EH (cell line): Measurements from ENCODE around the gene CALML5.
A peak's percentile ranks its signal among the peaks of the same experiment; 100 is the strongest.
"Not testable (repeated sequence)": the region's sequence is repeated elsewhere in the genome, so short reads cannot be mapped to it uniquely, and the experiment has no call there.

Experiments used
- DNase-seq: peaks from one replicate; pipeline ENCODE4 v3.0.0-alpha.2; 2015; ENCODE audit warnings: low read depth

CALML5 gene

DNA sequence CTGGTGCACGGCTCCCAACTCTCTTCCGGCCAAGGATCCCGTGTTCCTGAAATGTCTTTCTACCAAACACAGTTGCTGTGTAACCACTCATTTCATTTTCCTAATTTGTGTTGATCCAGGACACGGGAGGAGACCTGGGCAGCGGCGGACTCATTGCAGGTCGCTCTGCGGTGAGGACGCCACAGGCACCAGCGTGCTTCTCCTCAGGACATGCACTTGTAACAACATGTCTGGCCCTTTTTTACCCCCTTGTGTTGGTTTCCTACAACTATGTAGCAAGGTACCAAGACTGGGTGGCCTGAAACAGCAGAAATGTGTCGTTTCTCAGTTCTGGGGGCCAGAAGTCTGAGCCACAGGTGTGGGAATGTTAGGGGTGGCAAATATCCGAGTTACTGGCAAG is 18.2 kb downstream of the CALML5 start:
- no peak for DNase-seq

DNA sequence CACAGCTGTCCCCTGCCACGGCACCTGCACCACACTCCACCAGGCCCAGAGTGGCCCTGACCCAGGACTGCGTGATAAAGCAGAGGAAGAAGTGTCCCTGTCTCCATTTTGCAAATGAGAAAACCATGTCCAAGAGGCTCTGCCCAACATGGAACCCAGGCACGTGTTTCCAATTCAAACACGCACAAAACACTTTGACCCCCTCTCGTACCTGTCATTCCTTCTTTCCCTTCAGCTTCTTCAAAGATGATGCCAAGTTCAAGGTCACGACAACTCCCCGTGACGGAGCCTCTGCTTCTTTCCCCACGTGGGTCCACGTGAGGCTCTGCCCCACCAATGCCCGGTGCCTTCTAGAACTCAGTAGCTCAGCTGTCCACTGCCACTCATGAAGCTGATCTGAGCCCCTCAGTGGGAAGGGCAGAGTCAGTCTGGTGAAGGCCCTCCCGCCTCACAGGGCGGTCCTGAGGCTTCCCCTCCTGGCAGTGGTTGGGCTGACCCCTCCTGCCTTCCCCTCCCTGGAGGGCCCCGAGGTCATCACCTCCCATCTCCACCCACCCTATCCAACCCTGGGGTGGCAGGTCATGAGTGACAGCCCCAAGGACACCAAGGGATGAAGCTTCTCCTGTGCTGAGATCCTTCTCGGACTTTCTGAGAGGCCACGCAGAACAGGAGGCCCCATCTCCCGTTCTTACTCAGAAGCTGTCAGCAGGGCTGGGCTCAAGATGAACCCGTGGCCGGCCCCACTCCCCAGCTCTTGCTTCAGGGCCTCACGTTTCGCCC is 19.0 kb downstream of the CALML5 start:
- no peak for DNase-seq

DNA sequence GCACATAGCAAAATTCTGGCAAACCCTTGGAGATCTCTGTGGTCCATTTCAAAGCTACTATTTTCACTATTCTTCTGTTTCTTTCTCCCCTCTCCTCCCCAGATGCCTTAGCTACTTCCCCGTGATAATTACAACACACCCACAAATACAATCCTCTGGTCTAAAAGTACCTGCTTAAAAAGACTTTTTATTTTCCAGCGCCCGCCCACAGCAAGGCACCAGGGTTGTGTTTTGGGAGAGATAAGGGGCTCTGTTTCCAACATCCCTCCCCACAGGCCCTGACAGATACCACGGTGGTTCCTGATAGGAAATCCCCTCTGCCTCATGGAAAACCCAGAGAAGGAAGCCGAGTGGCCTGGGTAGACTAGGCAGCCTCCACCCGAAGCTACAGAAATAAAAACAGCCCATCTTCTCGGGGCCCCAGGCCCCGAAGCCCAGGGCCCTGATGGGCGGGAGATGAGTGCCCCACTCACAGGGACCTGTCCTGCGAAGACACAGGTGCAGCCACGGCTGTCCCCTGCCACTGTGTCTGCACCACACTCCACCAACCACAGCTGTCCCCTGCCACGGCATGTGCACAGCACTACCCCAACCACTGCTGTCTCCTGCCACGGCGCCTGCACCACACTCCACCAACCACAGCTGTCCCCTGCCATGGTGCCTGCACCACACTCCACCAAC is 19.7 kb downstream of the CALML5 start:
- no peak for DNase-seq

DNA sequence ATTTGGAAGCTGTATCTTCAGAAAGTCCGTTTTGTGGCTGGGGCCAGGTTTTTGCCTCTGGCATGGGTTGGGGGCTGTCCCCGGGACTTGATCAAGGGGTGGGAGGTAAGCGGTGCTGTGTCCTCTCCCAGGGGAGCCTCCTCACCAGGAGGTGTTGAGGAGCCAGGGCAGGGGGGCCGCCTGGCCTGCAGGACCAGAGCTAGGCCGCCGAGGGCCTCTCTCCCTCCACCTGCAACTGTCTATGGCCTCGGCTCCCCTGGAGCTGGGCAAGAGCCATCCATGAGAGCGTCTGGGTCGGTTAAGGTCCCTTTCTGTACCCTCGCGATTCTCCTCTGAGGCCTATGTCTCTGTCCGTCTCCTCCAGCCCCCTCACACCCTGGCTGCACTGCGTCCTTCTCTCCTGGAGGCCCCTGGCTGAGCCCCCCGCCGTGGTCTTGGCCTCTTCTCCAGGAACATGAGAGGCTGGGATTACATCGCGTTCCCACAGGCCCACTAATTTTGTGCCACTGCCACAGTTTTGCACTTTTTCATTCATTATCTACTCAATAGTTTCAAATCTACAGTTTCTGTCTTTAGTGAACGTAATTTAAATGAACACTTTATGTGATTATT is 20.6 kb downstream of the CALML5 start:
- DNase-seq, result no peak

DNA sequence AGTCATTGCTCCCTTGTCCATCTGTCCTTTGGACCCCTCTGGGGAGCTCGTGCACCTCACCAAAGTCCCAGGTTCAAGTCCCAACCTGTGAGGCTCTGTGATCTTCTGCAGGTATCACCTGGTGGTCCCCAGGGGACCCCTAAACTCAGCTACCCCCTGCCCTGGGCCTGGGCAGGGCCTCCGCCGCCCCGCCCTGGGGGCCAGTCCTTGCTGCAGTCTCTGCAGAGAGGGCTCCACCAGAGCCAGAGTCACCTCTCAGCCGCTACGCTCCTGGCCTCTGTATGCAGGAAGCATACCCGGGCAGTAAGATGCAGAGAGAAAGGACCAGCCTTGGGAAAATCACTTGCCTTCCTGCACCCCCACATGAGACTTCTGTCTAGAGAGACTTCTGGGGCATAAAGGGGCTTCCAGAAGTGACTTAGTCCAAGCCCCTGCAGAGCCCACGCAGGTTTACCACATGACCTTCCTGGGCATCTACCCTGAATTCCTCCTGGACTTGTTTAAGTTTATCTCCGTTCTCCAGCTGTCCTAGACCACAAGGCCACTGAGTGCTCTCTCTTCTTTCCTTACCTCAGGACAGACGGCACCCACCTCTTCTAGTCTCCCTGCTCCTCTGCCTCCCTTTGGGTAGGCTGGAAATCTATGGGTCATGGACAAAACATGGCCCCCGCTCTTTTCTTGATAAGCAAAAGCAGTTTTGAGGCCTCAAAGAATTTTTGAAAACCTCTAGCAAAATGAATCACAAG is 21.2 kb downstream of the CALML5 start:
- DNase-seq, result no peak

DNA sequence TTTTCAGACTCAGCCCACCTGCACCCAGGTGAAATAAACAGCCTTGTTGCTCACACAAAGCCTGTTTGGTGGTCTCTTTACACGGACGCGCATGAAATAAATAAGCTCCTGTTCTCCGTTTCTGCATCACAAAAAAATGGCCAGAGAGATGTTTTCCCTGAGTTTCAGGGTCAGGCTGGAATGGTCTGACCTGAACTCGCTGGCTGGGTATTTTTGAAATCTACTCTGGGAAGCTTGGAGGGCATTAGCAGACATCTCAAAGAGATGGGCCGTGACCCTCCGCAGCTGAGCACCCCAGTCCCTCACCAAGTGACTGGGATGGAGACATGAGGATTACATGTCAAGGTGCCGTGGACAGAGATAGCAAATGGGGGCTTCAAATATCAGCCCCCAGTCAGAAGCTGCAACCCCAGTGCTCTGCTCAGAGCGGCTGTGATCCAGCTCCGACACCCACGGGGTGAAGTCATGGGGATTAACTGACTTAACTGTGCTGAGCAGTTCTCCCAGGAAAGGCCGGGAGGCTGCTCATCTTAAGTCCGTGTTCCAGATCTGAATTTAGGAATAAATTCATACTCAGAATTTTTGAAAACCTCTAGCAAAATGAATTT is 22.3 kb downstream of the CALML5 start:
- DNase-seq, result no peak

DNA sequence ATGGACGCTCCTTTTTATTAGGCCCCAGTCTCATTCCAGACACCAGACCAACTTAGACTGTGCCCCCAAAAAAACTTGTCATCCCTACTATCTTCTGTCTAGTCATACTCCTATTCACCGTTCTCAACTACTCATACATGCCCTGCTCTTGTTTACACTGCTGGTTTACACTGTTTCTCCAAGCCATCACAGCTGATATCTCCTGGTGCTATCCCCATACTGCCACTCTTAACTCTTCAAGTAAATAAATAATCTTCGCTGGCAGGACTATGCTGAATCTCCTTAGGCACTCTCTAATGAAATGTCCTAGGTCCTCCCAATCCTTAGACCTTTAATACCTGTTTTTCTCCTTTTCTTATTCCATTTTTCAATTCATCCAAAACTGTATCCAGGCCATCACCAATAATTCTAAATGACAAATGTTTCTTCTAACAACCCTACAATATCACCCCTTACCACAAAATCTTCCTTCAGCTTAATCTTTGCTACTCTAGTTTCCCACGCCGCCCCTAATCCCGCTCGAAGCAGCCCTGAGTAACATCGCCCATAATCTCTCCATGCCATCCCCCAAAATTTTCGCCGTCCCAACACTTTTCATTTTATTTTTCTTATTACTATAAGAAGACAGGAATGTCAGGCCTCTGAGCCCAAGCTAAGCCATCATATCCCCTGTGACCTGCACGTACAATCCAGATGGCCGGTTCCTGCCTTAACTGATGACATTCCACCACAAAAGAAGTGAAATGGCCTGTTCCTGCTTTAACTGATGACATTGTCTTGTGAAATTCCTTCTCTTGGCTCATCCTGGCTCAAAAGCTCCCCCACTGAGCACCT is 23.2 kb downstream of the CALML5 start:
- not testable (repeated sequence) for DNase-seq

DNA sequence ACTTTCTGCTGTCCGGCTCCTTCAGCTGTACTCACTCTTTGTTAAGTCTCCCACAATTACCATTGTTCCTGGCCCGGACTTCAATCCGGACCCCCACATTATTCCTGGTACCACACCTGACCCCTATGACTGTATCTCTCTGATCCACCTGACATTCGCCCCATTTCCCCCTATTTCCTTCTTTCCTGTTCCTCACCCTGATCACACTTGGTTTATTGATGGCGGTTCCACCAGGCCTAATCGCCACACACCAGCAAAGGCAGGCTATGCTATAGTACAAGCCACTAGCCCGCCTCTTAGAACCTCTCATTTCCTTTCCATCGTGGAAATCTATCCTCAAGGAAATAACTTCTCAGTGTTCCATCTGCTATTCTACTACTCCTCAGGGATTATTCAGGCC is 24.3 kb downstream of the CALML5 start:
- DNase-seq, result not testable (repeated sequence)

DNA sequence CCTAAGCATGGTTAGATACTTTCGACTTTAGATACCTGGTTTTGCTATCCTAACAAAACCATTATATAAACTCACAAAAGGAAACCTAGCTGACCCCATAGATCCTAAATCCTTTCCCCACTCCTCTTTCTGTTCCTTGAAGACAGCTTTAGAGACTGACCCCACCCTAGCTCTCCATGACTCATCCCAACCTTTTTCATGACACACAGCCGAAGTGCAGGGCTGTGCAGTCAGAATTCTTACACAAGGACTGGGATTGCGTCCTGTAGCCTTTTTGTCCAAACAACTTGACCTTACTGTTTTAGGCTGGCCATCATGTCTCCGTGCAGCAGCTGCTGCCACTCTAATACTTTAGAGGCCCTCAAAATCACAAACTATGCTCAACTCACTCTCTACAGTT is 24.7 kb downstream of the CALML5 start:
- DNase-seq, result peak; percentile 32

DNA sequence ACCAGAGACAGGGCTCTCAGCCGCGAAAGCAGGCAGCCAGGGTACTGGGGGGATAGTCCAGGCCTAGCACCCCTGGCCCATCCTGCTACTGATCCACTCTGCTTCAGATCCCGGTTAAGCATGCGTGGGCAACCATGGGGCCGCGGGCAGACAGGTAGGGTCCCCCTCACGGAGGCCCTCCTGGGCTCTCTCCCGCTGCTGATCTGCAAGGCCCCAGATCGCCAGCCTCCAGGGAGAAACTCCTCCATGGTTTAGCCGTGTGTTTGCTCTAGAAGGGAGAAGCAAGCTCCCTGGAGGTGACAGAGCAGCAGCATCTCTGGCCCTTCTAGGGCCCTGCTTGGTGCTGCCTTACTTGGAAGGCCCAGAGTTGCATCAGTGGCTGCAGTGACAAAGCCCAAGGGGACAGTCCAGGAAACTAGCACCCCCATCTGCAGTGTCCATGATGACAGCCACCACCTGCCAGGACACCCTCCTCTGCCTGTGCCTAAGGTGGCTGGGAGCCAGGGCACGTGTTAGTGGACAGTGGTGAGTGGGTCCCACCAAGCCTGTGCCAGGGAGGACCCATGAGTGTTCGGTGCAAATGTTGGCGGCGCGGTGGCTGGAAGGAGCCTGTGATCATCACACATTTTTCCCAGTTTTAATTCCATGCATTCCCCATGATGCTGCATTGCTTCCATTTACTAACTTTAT is 29.2 kb downstream of the CALML5 start:
- no peak for DNase-seq

DNA sequence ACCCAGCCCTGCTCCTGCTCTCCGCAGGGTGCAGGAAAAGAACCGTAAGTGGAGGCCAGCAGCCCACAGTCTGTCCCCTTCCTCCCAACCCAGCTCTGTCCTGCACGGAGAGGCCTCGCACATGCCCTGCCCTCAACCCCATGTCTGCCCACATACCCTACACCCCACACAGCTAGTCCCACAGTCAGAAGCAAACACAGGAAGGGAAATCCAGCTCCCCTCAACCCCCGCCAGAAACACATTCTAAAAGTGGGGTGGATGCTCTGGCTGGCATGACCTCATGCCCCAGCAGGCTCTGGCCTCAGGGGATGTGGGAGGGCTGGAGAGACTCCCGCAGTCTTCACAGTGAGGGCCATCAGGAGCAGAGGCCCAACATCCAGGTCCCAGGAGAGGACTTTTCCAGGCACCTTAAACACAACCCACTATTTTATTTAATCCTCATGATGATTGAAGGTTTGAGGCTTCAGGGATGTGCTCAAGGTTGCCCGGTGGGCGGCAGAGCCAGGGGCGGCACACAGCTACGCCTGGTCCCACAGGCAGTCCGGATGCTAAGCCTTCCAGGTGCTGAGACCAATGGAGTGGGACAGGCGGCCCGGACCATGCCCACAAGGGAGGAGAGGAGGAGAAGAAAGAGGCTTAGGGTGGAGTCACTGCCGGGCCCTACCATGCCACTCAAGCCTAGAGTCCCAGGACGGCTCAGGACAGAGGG is 29.9 kb downstream of the CALML5 start:
- no peak for DNase-seq

DNA sequence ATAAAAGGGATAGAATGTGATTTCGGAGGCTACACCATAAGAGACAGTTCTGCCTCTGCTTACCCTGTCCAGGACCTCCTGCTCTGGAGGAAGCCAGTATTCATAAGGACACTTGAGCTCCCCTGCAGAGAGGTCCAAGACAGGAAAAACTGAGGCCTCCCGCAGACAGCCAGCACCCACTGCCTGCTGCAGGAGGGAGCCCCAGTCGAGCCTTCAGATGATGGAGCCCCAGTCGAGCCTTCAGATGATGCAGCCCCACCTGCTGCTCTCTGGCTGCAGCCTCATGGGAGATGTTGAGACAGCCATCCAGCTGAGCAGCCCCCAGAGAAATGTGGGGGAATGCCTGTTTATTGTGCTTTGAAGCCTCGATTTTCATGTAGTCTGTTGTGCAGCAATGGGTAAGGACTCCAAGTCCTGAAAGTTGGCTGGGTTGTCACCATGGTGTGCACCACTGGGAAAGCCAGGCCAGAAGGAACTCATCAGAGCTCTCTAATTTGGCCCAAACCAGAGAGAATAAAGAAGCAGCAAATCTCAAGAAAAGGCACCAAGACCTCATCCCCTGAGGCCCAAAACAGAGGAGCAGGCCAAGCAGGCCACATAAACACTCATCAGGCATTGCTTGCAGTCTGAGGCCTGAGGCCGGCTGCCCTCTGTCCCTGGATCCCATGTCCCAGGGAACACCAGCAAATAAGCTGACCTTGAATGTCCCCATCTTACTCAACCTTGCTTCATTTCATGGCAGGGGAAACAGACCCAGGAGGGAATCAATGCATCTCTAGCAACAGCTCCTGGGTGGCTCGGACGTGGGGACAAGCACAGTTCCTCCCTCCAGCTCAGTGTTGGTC is 30.9 kb downstream of the CALML5 start:
- no peak for DNase-seq

DNA sequence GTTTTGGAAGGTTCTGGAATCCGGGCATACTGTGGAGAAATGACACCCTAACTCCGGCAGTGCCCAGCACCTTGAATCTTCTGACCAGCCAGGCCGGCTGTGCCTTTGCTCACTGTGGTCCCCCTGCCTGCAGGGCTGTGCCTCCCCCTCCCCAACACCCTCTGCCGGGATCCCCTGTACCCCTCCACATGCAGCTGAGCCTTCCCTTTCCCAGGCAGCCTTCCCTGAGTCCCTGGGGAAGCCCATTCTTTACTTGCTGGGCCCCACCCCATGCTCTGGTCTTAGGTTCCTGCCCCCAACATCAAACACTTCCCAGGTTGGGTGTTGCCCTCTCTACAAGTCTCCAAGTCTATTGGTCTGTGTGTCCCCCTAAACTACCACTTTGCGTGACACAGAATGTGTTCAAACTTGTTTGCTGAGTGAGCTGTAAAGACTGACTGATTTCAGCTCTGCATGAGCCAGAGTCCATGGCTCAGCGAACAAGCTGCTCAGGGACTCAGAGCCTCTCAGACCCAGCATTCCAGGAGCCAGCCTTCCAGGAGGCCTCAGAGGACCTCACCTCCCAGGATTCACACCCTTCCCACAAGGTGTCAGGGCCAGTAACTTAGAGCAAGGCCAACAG is 31.6 kb downstream of the CALML5 start:
- no peak for DNase-seq

DNA sequence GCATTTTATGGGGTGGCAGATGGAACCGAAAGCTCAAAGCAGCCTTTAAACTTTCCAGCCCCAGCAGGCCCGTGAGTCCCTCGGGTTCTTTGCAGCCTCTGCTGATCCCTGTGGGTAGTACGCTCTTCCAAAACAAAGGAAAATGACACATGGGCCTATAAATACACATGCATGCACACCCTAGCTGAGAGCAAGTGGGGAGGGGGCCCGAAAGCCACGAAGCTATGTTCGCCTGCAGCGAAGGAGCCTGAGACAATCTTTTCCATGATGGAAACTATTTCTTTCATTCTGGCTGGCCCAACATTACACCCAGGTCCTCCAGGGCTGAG is 32.2 kb downstream of the CALML5 start:
- DNase-seq, result no peak

DNA sequence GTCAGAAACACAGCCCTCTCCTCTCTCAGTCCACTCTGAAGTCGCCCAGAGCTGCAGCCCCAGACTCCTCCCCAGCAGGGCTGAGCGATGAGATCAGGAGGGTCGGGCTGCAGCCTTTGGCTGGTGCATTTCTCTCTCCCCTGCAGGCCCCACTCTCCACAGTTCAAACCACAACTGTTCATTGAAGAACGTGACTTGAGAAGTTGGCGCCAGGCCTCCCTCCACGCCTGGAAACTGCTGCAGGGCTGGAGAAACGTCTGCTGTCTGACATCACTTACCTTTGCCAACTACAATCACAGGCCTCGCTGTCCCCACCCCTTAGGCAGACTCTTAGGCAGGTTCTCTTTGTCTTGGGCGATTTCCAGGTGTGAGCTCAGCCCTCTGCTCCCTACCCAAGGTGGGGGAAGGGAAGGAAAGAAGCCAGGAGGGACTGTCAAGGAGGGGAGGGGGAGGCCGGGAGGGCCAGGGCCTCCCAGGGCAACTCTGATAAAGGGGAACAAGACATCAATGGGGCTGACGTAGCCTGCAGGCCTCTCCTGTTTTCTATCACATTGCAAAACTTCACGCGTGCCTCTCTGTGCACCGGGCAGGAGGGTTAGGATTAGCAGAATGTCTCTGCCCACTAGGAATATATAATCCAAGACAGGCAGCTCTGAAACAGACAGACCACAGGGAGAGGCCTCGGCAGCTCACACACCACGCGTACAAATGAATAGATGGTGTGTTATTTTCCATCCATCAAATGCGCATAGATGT is 32.7 kb downstream of the CALML5 start:
- peak; percentile 86 for DNase-seq

DNA sequence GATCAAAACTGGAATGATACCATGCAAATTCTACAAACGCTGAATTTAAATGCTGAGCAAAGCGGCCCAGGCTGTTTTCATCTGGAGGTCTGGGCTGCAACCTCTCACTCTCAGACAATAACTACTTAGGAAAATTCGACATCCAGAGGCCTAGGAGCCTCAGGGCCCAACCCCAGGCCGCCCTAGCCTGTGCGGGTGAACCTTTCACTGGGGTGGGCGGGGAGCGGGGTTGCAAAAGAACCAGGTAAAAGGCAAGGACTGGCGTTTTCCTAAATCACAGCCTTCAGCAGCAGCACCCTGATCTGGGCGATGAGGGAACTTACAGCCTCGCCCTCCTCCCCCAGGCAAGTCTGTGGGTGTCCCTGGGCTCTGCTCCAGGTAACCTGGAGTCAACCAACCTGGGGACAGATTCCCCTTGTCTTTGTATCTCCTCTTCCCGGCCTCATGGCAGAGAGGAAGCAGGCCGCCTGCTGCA is 33.4 kb downstream of the CALML5 start:
- DNase-seq, result no peak

DNA sequence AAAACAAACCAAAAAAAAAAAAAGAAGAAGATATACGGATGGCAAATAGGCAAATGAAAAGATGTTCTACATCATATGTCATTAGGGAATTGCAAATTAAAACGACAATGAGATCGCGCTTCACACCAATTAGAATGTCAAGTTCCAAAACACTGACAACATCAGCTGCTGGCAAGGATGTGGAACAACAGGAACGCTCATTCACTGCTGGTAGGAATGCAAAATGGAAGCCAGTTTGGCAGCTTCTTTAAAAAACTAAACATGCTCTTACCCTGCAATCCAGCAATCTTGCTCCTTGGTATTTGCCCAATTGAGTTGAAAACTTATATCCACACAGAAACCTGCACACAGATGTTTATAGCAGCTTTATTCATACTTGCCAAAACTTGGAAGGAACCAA is 34.8 kb downstream of the CALML5 start:
- DNase-seq, result peak; percentile 27

DNA sequence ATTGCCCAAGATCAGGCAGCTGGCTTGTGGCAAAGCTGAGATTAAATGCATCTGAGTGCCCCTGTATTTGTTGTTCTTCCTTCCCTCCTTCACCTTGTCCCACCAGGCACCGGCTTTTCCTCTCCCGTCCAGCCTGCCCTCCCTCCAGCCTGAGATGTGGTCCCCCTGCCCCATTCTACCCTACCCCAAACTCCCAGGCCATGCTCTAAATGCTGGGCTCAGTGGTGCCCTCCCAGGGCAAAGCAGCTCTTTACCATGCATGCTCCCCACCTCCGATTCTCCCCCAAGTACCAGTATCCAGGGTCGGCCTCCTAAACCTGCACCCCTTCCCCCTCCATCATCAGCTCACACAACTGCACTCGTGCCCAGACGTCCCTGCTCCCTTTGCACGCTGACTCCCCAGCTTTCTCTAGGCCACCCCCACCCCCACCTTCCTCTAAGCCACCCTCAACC is 36.5 kb downstream of the CALML5 start:
- no peak for DNase-seq
